ENCODE measurements around the gene TBCB.
"Not testable (repeated sequence)": the region's sequence is repeated elsewhere in the genome, so short reads cannot be mapped to it uniquely, and the experiment has no call there.

The TBCB gene

GRCh38 chr19:36101550-36102327 is 13.5 kb upstream of the TBCB start:
- DNase-seq (ENCODE audit: low read depth), result no peak

DNA sequence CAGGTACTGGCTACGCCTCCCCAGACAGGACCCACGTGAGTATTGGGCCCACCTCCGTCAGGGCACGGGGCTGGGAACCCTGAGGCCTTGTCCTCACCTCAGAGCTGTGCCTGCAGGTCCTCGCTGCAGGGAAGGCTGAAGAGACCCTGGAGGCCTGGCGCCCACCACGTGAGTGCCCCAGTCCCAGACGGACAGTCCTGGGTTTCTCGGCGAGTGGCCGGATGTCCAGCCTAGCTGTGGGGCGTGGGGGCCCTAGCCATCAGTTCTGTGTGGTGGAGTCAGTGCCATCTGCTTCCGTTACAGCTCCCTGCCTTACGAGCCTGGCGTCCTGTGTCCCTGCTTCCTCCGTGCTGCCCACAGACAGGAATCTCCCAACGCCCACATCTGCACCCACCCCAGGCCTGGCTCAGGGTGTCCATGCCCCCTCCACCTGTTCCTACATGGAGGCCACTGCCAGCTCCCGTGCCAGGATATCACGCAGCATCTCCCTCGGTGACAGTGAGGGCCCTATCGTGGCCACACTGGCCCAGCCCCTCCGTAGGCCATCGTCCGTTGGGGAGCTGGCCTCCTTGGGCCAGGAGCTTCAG is 12.1 kb upstream of the TBCB start:
- DNase-seq (ENCODE audit: low read depth), result no peak

DNA sequence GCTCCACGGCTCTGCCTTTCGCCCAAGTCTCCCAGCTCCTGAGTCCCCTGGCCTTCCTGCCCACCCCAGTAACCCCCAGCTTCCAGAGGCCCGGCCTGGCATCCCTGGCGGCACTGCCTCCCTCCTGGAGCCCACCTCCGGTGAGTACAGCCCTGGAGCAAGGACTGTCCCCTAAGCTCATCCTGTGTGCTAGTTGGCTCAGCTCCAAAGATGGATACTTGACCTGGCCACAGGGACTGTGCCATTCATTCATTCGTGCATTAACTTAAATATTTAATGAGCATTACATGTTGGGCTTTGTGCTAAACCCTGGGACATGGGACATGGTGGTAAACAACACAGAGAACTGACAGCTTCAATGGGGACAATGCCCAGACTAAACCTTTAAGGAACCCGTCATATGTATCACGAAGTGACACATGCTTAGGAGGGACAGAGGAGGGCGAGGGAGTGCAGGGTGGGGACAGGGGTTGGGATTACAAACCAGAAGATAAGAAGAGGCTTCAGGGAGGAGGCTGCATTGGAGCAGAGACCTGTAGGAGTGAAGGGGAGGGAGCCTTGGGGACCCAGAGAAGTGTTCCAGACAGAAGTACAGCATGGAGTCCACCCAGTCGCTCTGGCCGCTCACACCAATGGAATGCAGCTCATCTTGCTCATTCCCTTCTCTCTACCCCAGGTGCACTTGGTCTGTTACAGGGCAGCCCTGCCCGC is 11.3 kb upstream of the TBCB start:
- no peak for DNase-seq (ENCODE audit: low read depth)

GRCh38 chr19:36106441-36106840 is 8.8 kb upstream of the TBCB start:
- DNase-seq (ENCODE audit: low read depth), result no peak

GRCh38 chr19:36106991-36107390 is 8.3 kb upstream of the TBCB start:
- no peak for DNase-seq (ENCODE audit: low read depth)

- DNase-seq (ENCODE audit: low read depth), result no peak
These were observed 6.6 kb upstream of the TBCB start for GRCh38 chr19:36108684-36109083.

- no peak for DNase-seq (ENCODE audit: low read depth)
These were observed 4.6 kb upstream of the TBCB start, which contains the start of gene OVOL3 for GRCh38 chr19:36110487-36111199. Gene OVOL3, plus strand, starts transcription at chr19:36111143. Its CDS starts 60 bp downstream, at chr19:36111203.

- DNase-seq (ENCODE audit: low read depth), result no peak
These were observed 4.1 kb upstream of the TBCB start for GRCh38 chr19:36111200-36111539.

GRCh38 chr19:36112678-36113077 is 2.6 kb upstream of the TBCB start:
- DNase-seq (ENCODE audit: low read depth), result no peak

DNA sequence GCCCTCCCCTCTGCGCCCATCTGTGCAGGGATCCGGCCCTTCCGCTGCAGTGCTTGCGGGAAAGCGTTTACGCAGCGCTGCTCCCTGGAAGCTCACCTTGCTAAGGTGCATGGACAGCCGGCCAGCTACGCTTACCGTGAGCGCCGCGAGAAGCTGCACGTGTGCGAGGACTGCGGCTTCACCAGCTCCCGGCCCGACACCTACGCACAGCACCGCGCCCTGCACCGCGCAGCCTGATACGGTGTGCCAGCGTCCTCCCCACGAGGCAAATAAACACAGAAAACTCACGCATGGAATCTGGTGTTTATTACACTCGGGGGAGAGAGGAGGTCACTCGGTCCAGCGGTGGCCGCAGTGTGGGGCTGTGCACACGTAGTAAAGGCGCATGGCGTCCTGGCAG is 1.8 kb upstream of the TBCB start:
- DNase-seq (ENCODE audit: low read depth), result no peak

GRCh38 chr19:36113894-36114720 is 1.2 kb upstream of the TBCB start:
- DNase-seq (ENCODE audit: low read depth), result no peak

DNA sequence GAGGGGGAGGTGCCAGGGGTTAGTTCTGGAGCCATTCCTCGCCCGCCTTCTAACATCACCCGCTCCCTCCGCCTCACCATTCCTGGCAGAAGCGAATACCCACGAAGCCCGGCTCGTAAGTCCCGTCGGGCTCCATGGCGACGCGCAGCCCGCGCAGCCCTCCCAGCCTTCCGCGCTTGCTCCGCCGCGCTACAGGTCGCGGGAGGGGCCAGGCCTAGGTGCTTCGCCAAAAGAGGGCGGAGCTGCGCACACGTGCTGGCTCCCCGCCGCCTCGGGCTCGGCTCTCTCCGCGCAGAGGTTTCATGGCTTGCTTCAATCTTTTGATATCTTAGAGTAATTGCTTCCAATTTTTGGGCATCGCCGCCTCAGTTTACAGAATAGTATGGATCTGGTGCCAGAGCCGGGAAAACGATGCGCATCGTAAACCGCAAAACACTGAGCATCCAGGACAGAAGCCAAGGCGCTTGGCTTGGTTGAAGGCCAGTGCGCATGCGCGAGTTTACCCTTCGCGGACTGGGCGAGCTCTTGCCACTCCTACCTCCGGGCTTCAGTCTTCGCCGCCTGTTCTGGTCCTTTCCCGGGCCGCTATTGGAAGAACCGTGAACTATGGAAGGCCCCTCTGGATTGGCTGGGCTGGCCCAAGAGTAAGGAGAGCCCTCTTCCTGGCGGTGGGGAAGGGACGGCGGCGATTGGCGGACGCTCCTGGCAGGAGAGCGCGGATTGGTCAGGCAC is 381 bp upstream of the TBCB start, which contains the start of gene POLR2I:
Gene POLR2I, minus strand, starts transcription at position 155 of the 732 bp plus-strand sequence. Its CDS starts 19 bp downstream, at position 136.
- peak; percentile 100 for DNase-seq (ENCODE audit: low read depth)

GRCh38 chr19:36116344-36116637 is 1.0 kb downstream of the TBCB start:
- no peak for DNase-seq (ENCODE audit: low read depth)

DNA sequence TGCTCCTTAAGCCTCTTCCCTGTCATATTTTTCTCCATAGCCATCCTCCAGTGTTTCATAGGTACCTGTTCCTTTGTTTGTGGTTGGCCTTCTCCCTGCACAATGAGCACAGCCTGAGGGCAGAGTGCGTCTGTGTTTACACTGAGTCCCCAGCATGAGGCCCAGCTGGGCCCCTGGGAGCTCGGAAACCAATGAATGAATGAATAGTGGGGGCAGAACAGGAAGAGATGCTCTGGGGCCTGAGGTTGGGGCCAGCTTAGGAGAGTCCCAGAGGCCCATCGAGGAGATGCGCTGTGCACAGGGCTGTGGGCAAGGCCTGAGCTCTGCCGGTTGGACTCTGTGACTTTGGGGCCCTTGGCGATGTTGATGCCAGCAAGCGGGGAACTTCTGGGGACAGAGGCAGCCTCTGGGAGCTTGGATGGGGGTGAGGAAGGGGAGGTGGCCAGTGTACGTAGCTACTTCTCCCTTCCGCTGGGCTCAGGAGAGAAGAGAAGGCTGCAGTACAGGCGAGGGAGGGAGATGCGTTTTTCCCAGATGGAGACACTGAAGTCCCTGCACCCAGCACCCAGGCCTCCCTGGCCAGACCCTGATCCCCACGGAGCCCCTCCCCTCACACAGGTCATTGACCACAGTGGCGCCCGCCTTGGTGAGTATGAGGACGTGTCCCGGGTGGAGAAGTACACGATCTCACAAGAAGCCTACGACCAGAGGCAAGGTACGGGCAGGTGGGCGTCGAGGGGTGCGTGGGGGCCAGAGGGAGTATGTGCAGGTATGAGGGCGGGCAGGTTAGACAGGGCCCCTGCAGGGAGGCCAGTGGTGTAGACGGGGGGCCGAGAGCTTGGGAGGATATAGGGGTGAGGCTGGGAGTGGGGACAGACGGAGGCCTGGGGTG is 5.1 kb downstream of the TBCB start:
- DNase-seq (ENCODE audit: low read depth), result no peak

- no peak for DNase-seq (ENCODE audit: low read depth)
These were observed 5.7 kb downstream of the TBCB start for GRCh38 chr19:36120984-36121358.

DNA sequence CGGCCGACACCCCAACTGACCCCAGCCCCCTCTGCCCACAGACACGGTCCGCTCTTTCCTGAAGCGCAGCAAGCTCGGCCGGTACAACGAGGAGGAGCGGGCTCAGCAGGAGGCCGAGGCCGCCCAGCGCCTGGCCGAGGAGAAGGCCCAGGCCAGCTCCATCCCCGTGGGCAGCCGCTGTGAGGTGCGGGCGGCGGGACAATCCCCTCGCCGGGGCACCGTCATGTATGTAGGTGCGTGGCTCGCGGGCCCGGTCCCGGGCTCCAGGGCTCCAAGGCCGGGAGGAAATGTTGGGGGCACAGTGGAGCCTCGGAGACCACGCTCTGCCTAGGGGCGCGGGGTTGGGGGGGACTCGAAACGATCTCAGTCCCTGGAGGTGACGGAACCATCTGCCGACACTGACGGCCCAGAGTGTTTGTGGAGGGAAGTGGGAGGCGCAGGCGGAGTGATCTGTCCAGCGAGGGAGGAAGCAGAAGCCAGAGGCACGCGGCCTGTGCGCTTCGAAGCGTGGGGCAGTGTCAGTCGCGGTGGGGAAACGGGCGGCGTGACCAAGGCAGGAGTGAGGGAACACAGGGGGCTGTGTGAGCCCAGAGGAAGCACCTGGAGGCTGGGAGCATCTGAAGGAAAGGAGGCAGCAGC is 6.3 kb downstream of the TBCB start:
- DNase-seq (ENCODE audit: low read depth), result no peak

GRCh38 chr19:36125557-36125956 is 10.3 kb downstream of the TBCB start:
- no peak for DNase-seq (ENCODE audit: low read depth)

- DNase-seq (ENCODE audit: low read depth), result no peak
These were observed 13.1 kb downstream of the TBCB start for GRCh38 chr19:36128392-36128736.

DNA sequence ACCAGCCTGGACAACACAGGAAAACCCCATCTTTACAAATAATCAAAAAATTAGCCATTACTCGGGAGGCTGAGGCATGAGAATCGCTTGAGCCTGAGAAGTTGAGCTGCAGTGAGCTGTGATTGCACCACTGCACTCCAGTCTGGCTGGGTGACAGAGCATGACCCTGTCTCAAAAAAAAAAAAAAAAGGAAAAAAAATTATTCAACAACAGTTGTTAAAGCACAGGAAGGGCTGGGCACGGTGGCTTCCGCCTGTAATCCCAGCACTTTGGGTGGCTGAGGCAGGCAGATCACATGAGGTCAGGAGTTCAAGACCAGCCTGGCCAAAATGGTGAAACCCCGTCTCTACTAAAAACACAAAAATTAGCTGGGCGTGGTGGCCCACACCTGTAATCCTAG is 16.0 kb downstream of the TBCB start:
- not testable (repeated sequence) for DNase-seq (ENCODE audit: low read depth)

DNA sequence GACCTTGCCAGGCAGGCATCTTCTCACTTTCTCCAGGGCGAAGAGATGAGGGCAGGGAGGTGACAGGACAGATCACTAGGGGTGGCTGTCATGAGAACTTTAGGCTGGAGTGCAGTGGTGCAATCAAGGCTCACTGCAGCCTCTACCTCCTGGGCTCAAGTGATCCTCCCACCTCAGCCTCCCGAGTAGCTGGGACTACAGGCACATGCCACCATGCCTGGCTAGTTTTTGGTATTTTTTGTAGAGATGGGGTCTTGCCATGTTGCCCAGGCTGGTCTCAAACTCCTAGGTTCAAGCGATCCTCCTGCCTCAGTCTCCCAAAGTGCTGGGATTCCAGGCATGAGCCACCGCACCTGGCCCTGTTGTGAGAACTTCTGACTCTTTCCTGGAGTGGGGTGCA is 19.6 kb downstream of the TBCB start:
- not testable (repeated sequence) for DNase-seq (ENCODE audit: low read depth)

All from stromal cell of bone marrow (primary cell).